Retinal pigment epithelial cell (primary cell): ENCODE results near the gene WDFY3.
"Not testable (repeated sequence)": the region's sequence is repeated elsewhere in the genome, so short reads cannot be mapped to it uniquely, and the experiment has no call there.

ENCODE experiments used
- DNase-seq: peaks from one replicate; pipeline ENCODE4 v3.0.0-alpha.2; 2010; ENCODE audit warnings: low read depth
- H3K4me3 ChIP-seq: 2 replicates; pipeline ENCODE4 v1.5.1; 2011; ENCODE audit warnings: mild to moderate bottlenecking, low read length, control low read depth, moderate library complexity
- TF ChIP-seq, protein P1 (sequence below): conservative IDR thresholded peaks from 2 replicates; pipeline ENCODE4 v1.5.1; 2011; ENCODE audit warnings: low read depth, low read length, control low read depth, inconsistent platforms

The WDFY3 gene

DNA sequence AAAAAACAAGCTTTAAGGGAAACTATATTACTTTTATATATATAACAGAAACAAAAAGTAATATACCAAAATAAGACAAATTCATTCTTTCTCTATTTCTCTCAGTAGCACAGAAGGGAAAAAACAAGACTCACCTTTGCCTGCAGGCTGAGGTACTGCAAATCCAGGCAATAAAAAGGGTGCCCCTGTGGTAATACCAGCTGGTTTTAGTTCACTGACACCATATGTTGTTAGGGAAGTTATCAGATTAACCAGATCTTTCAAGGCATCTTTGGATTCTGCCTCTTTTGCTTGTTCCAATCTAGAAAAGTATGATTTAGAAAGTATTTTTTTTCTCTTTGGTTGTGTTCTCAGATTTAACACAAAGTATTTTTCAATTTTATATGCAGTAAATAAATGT, 139.8 kb downstream of the WDFY3 start:
- H3K4me3 ChIP-seq = no peak overlapping the region
- DNase-seq = no peak
- TF ChIP-seq, protein P1, sequence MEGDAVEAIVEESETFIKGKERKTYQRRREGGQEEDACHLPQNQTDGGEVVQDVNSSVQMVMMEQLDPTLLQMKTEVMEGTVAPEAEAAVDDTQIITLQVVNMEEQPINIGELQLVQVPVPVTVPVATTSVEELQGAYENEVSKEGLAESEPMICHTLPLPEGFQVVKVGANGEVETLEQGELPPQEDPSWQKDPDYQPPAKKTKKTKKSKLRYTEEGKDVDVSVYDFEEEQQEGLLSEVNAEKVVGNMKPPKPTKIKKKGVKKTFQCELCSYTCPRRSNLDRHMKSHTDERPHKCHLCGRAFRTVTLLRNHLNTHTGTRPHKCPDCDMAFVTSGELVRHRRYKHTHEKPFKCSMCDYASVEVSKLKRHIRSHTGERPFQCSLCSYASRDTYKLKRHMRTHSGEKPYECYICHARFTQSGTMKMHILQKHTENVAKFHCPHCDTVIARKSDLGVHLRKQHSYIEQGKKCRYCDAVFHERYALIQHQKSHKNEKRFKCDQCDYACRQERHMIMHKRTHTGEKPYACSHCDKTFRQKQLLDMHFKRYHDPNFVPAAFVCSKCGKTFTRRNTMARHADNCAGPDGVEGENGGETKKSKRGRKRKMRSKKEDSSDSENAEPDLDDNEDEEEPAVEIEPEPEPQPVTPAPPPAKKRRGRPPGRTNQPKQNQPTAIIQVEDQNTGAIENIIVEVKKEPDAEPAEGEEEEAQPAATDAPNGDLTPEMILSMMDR = no peak

DNA sequence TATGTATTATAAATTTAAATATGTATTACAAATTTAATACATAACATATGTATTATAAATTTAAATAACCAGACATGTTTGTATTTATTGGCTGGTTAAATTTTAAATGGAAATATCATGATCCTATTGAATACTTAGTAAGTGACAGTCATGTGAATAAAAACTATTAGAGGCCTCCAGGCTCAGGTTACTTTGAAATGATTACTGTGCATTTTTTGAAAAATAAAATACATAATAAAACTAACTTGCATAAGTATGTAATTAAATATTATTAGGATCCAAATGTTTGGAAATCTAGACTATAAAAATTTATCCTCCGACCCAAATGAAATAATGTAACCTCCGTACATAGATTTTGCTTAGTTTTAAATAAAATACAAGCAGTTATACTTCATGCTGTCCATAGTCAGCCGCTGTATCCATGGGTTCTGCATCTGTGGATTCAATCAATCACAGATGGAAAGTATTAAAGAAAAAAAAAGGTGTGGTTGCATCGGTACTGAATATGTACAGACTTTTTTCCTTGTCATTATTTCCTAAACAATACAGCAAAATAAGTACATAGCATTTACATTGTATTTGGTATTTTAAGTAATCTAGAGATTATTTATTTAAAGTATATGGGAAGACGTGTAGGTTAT, 140.7 kb downstream of the WDFY3 start:
- no peak for DNase-seq
- H3K4me3 ChIP-seq = no peak overlapping the region
- TF ChIP-seq, protein P1 = no peak

DNA sequence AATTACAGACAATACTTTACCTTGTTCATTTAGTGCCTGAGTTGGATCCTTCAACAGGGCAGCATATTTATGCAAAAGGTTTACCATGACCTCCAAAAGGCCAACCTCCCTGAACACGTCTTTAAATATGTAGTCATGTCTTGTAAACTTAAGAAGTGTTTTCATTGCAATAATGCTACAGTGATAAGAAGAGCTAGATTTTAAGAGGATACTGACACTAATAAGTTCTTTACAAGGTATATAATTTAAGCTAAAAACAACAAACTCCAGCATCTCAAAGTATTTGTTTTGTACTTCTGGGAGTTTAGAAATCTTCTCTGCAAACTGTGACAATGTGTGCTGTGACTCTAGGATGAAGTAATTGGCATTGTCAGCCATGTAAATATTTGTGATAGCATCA, 145.4 kb downstream of the WDFY3 start:
- H3K4me3 ChIP-seq = no peak overlapping the region
- TF ChIP-seq, protein P1 = no peak
- no peak for DNase-seq

DNA sequence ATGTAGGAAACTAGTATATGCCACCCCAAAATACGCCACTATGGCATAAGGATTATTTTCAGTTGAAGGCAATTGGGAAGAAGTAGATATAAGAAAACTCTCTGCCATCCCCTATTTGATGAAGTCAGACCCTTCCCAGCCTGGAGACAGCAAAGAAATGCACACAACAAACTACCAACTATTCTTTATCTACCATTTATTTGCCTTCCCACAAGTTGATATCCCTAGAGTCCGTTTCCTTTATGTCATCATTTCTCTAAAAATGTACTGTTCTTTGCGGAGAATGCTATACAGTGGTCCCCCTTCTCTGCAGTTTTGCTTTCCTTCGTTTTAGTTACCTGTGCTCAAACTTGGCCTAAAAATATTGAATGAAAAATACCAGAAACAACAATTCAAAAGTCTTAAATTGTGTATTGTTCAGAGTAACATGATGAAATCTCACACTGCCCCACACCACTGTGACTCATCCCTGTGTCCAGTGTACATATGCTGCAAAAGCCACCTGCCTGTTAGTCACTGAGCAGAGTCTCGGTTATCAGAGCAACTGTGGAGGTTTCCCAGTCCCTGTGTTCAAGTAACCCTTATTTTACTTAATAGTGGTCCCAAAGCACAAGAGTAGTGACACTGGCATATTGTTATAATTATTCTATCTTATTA, 152.3 kb downstream of the WDFY3 start:
- peak; percentile 79 for DNase-seq
- TF ChIP-seq, protein P1 = no peak
- H3K4me3 ChIP-seq = no peak overlapping the region

DNA sequence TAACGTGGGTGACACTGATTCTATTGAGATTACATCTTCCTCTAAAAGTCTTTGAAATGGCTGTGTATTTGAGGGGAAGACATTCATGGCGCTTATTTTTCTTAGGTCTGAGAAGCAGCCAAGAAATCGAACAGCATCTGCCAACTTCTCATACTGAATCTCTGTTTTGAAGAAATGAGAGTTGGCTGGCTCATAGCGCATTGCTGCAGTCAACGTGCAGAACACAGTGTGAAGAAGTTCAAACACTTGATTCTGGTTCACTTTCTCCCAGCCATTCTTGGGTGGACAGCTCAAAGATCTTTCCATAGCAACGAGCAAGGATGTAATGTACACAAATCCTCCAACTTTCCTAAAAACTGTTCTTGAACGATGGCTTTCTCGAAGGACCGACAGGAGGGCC, 156.5 kb downstream of the WDFY3 start:
- TF ChIP-seq, protein P1 = no peak
- H3K4me3 ChIP-seq = no peak overlapping the region
- no peak for DNase-seq

DNA sequence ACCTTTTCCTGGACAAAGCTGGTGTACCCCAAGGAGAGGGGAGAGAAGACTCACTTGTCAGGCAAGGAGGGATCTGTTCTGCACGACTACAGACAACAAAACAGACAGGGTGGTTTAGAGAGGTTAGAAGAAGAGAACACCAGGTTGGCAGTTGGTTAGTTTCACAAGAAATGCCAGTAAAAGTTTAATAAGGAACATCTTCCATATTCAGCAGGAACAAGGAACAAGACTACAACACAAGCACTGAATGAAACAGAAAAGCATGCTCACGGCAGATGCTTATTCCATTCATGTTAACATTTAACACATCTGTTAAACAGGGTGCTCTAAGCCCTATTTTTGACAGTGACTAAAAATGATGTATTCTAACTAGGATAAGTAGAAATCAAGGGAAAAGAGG, 158.2 kb downstream of the WDFY3 start:
- TF ChIP-seq, protein P1 = no peak
- no peak for DNase-seq
- no peak overlapping the region for H3K4me3 ChIP-seq

DNA sequence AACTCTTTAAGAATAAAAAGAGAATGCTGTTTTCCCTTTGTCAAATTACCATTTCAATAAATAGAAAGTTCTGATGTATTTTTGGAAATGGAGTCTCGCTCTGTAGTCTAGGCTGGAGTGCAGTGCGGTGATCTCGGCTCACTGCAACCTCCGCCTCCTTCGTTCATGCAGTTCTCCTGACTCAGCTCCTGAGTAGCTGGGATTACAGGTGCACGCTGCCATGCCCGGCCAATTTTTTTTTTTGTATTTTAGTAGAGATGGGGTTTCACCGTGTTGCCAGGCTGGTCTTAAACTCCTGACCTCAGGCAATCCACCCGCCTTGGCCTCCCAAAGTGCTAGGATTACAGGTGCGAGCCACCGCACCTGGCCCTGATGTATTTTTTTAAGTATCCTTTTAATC, 159.9 kb downstream of the WDFY3 start:
- DNase-seq, H3K4me3 ChIP-seq: not testable (repeated sequence)

DNA sequence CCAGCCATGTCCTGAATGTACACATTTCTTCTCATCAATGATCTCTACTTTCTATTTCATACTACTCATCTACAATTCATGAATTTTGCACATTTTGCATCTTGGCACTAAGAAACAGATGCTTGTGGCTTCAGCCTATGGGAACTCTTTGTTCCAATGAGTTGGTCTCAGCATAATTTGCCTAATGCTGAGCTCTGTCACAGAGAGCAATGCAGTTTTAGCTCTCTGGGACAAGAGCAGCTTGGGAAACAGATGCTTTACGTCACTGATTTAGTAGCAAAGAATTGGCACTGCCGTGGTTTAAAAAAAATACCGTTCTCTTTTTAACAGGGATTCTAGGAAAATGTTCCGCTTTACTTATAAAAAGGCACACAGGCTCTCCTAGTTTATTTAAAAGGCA, 162.4 kb downstream of the WDFY3 start:
- H3K4me3 ChIP-seq = no peak overlapping the region
- no peak for DNase-seq
- TF ChIP-seq, protein P1 = no peak
